ENCODE measurements around the gene DCP1B.

Gene DCP1B

DNA sequence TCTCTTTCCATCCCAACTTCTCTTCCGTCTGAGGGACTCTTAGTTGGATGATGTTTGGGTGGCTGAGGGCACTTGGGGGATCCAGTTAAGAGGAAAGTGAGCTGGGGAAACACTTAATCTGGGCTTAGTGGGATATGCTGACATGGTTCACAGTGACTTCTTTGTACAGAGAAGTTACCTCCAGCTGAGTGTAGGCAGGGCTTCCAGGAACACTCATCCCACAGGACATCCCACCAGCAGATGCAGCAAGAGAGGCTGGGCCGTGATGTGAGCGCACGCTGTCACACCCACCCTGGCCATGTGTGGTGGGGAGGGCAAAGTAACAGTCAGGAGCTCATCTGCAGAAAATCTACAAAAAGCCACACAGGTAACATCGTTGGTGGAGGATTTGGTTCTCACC, 85.0 kb downstream of the DCP1B start:
- DNase-seq (ENCODE audit: low spot score) = peak; percentile 13
- TF ChIP-seq, protein P1, sequence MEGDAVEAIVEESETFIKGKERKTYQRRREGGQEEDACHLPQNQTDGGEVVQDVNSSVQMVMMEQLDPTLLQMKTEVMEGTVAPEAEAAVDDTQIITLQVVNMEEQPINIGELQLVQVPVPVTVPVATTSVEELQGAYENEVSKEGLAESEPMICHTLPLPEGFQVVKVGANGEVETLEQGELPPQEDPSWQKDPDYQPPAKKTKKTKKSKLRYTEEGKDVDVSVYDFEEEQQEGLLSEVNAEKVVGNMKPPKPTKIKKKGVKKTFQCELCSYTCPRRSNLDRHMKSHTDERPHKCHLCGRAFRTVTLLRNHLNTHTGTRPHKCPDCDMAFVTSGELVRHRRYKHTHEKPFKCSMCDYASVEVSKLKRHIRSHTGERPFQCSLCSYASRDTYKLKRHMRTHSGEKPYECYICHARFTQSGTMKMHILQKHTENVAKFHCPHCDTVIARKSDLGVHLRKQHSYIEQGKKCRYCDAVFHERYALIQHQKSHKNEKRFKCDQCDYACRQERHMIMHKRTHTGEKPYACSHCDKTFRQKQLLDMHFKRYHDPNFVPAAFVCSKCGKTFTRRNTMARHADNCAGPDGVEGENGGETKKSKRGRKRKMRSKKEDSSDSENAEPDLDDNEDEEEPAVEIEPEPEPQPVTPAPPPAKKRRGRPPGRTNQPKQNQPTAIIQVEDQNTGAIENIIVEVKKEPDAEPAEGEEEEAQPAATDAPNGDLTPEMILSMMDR (IDR thresholded peaks at IDR 0.05; ENCODE audit: extremely low read depth, insufficient read depth, missing control alignments) = no peak
- in situ Hi-C loops (cut with MboI; ENCODE audit: low pct_unique_long_range_greater_than_20kb, low sequenced_read_pairs, unreplicated experiment) = no loop called here

DNA sequence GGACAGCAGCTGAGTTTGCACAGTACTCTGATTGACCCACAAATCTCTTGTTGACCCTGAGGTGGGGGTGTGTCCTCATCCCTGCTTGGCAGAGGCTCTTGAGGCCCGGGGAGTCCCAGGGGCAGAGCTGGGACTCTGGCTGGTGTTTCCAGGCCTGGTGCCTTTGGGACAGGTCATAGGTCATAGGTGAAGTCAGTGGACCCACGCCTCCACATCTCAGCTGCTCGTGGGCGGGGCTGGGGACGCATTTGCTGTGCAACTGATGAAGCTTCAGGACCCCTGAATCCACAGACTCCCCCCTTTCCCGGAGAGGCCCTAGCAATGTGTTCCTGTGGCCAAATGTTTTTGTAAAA, 85.4 kb downstream of the DCP1B start:
- no peak for DNase-seq (ENCODE audit: low spot score)
- TF ChIP-seq, protein P1 (IDR thresholded peaks at IDR 0.05; ENCODE audit: extremely low read depth, insufficient read depth, missing control alignments) = no peak
- in situ Hi-C loops (cut with MboI; ENCODE audit: low pct_unique_long_range_greater_than_20kb, low sequenced_read_pairs, unreplicated experiment) = no loop called here

DNA sequence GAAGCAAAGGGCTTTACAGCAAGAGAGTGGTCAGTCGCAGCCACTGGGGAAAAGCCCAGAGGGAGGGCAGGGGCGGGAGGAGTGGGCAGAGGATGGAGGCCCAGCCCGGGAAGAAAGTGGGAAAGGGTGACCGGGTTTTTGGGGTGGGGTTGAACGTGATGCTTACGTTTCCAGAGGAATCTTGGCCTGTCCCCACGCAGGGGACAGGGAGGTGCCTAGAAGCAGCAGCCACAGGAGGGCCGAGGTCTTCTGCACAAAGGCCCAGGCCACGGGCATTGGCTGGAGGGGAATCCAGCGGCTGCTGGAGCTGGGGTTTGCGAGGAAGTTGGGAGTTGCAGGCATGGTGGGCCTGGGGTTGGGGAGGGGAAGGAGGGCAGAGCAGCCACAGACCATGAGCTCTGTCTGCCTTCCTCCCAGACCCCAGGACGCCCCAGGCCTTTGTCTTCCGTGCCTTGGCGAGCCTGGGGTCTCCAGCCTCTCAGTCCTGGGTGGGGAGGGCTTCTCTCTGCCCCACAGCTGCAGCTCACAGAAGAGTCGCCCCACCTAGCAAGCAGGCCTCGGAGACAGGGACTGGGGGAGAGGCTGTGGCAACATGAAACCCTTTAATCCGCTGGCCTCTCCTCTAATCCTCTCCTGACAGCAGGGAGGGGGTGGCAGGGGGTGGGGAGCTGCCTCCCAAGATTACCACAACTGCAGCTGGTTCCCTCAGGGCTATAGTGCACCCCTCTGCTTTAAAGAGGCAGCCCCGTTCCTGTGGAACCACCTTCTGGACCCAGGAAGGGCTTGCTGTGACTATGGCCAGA, 86.0 kb downstream of the DCP1B start, which contains the start of gene CACNA2D4:
TSS of gene CACNA2D4 (minus strand) at position 572 of the 803 bp plus-strand sequence. CDS start at position 393, 179 bp downstream.
- TF ChIP-seq, protein P1 (IDR thresholded peaks at IDR 0.05; ENCODE audit: extremely low read depth, insufficient read depth, missing control alignments) = no peak
- DNase-seq (ENCODE audit: low spot score) = peak; percentile 8
- in situ Hi-C loops (cut with MboI; ENCODE audit: low pct_unique_long_range_greater_than_20kb, low sequenced_read_pairs, unreplicated experiment) = no loop called here

DNA sequence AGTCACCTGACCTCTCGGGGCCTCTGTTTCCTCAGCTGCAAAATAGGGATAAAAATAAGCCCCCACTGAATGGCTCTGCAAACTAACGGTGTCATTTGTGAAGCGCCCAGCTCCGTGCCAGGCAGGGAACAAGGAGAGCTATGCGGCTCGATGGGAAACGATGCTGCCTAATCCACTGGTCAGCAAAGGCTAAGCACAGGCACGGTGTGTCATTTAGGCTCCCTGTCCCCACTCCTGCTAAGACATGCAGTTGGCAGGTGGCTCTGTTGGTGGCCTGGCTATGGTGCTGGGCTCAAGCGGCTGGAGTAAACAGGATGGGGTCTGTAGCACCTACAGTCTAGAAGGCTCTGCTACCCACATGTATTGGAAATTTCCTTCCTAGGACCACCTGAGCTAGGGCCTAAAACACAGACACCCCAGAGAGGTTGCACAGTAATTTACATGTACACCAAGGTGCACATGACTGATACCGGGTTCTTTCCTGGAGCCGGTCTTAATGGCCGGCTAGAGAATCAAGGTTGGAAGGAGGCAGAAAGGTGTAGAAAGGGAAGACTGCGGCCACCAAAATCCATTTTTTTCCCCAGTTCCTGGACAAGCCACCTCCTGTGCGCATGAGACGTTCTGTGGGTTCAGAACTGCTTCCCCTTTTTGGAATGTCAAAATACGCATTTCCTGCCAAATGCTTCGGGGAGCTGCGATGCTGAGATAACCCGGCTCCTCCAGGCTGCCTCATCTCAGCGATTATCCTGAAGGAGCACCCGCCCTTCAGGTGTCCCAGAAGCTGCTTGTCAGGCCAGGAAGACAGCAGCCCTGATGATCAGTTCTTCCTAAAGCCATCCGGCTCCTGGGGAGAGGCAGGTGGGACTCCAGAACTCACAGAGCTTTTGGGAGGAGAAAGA, 86.8 kb downstream of the DCP1B start:
- TF ChIP-seq, protein P1 (IDR thresholded peaks at IDR 0.05; ENCODE audit: extremely low read depth, insufficient read depth, missing control alignments) = no peak
- DNase-seq (ENCODE audit: low spot score) = peak; percentile 11
- in situ Hi-C loops (cut with MboI; ENCODE audit: low pct_unique_long_range_greater_than_20kb, low sequenced_read_pairs, unreplicated experiment) = no loop called here

DNA sequence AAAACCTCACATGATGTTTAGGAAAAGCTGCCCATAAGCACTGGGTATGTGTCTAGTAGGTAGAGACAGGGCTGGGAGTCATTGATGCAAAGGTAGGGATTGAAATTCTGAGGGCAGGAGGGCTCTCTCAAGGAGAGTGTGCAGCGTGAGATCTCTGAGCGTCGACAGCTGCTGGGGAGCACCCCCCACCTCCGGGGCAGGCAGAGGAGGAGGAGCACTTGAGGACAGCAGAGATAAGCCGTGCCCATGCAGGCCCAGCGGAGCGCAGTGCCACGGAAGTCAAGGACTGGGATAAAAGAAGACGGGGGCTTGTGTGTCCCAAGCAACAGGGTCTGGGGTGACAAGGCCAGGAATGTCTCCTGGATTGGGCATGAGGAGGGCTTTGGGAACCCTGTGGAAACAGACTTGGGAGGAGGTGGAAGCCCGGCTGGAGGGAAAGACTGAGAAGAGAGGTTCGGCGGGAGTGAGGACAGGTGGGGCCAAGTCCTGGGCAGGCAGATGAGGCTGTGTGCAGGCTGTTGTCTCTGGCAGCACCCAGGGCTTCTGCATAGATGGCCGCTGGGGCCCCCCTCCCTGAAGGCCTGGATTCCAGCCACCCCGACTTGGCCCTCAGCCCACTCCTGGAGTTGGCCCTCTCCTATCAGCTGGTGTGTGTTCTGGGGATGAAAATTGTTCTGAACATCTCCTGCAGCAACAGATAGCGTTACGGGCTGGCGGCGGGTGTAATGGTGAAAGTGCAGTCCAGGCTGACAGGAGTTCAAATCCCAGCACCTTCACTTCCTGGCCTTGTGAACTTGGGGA, 87.7 kb downstream of the DCP1B start:
- DNase-seq (ENCODE audit: low spot score) = peak; percentile 26
- in situ Hi-C loops (cut with MboI; ENCODE audit: low pct_unique_long_range_greater_than_20kb, low sequenced_read_pairs, unreplicated experiment) = no loop called here
- TF ChIP-seq, protein P1 (IDR thresholded peaks at IDR 0.05; ENCODE audit: extremely low read depth, insufficient read depth, missing control alignments) = no peak
